Suppressor macrophage (primary cell): Measurements from ENCODE around the gene MDK.

ENCODE experiments used
- DNase-seq, 4 experiments: peaks; one replicate each; pipeline ENCODE4 v3.0.0-alpha.2; 2020 to 2022

Gene MDK

DNA sequence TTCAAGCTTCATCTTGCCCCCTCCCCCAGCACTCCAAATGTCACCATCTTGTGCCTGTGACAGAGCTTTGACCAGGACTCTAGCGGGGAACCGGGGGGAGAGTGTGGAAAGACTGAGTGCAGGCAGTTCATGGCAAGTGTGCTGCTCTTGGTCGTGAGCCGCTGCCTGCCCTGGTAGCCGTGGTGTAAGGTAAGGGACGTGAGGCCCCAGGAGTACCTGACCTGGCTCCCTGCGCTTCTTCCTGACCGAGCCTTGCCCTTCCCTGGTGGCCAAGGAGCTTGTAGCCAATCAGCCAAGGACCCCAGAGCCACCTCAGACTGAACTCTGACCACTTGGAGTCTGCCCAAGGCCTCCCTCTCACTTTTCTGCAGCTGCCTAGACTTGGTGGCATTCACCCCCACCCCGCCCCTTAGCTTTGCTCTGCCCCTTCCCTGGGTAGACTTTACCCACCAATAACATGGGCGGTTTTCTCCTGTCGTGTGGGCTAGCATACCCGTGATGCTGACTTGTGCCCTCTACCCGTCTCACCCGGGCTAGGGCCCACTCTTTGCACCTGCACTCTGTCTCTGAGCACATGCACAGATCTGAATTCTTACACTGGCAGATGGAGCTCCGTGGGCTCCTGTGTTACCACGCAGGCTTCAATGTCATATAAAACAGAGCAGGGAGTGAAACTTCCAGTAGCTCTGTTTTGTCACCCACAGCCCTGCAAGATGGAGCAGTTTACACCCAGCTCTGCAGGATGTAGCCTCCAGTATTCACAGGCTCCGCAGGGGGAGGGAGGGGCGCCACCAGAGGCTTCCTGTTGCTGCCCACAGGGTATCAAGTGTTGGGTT, 32.7 kb upstream of the MDK start:
- DNase-seq: no peak

DNA sequence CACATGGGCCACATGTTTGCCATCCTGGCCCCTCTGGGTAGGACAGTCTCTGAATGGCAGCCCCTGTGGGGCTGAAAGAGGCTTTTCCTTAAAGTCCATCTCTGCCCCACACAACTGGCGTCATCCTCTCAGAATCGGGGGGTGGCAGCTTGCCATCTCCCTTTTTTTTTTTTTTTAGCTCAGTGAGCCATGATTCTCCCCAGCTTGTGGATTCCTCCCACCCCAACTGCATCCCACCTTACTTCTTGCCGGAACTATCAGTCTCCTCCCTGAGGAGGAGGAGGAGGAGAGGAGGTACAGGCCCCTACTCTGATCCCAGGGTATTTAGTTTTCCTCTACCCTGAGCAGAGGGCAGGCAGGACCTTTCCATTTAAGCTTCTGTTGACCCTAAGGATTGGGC, 30.8 kb upstream of the MDK start:
- DNase-seq: no peak

DNA sequence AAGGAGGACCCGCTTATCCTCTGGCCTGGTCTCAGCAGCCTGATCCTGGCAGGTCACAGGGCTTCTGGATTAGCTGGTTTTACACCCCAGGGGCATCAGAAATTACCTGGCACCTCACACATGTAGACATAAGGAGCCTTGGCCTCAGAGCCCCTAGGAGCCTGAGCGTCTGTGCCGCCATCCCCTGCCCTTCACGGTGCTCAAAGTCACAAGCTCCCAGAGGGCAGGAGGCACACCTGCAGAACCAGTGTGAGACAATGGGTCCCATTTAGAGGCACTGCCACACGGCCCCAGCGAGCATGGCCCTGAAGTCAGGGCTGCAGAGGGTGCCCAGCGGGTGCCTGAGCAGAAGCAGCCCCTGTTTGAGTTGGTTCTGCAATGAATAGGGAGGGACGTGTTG, 30.3 kb upstream of the MDK start:
- no peak for DNase-seq

DNA sequence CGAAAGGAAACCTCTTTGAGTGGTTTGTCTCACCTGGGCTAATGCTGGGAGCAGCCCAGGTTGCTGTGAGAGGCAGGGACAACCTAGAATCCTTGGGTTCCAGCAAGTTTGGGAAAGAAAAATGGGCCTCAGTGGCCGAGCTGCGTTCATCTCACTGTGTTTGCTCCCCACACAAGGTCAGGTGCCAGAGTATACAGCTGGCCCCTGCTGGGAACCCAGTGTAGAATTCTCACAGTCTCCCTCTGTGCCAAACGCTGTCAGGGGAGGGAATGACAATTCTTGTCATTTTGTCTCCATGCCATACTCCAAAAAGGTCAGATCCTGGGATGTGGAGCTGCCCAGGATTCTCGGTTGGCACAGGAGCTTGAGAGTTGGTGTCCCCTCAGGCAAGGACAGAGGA, 29.9 kb upstream of the MDK start:
- no peak for DNase-seq

DNA sequence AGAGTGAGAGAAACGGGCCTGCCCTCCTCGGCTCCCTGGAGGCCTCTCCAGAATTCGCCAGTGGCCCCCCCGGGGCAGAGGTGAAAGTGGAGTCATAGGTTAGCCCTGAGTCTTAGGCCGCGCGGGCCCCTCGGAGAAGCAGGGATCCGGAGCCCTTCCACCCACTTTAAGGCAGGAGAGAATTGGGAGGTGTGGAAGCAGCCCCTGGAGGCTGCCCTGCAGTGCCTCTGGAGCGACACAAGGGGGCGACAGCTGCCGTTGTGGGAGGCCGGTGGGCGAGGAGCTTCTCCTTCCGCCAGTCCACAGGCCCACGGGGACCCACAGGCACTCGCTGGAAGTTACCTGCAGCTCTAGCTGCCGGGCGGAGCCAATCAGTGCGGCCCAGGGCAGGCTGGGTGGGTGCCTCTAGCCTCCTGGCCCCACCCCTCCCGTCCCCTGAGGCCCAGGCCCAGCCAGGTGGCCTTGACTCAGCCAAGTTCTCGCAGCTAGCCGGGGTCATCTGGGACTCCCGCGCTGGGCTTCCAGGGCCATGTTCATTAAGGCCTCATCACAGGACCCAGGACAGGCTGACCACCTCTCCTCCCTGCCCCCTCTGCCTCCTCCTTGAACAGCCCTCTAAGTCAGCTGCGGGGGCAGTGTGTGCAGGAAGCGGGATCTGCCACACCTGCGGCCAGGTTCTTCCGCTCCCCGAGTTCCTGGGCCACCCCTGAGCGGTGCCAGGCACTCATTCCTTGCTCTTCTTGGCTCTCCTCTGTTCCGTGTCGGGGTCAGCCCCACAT, 29.2 kb upstream of the MDK start:
- peak; percentile 70 to 83 (median 77) for DNase-seq

DNA sequence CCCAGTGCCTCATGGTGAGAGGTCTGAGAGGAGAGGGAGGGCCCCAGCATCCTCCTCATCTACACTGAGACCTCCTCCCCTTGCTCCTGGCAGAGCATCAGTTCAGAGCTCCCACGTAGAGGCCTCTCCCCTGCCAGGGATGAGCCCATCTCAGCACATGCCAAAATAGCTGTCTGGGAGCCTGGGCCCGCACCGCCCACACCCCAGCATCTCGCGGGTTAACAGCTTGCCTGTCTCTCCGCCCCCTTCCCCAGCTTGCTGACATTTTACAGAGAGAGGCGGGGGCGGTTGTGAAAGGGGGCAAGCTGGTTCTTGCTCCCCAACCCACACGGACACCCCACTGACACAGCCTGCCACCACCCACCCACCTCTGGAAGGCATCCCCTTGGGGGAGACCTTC, 27.8 kb upstream of the MDK start:
- DNase-seq: peak; percentile 51 to 70 (median 68)

DNA sequence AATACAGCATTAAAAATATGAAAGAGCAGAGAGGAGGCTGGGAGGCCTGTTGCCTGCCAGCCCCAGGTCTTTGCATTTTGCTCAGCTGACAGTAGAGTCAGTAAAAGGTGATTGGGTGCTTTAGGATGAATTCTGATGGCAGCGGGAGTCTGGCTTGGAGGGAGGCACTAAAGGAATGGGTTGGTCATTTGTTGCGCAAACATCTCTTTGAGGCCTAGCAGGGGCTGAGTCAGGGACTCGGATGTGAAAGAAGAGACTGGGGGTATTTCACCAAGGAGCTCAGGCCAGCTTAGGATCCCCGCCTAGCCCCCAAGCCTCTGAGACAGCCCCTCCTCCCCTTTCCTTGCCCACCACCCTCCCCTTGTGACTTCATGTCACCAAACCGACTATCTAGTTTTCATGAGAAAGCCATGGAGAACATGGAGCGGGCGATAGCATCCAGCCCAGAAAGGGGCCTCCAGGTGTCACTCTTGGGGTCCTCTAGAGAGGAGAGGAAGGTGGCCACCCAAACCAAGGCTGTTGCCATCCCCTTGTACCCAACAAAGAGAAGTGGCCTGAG, 24.5 kb upstream of the MDK start:
- peak in 3 of 4 experiments; percentile 66 to 79 (median 73) for DNase-seq

DNA sequence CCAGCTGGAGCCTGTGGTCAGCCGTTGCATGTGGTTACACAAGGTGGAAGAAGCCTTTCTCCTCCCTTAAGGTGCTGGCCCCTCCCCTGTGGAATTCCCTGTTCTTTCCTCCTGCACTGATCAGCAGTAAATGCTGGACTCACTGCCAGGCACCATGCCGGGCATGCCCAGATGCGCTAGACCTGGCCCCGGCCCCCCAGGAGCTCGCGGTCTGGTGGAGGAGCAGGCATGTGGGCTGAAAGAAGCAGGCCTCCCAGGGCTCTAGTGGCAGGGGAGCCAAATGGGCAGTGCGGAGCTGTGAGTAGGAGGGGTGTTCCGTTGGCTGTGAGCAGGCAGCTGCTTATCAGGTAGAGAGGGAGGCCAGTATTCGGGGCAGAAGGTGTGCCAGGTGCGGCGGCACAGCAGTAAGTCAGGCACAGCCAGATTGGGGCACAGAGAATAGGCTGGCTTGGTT, 24.0 kb upstream of the MDK start:
- peak in 1 of 4 experiments; percentile 40 for DNase-seq

DNA sequence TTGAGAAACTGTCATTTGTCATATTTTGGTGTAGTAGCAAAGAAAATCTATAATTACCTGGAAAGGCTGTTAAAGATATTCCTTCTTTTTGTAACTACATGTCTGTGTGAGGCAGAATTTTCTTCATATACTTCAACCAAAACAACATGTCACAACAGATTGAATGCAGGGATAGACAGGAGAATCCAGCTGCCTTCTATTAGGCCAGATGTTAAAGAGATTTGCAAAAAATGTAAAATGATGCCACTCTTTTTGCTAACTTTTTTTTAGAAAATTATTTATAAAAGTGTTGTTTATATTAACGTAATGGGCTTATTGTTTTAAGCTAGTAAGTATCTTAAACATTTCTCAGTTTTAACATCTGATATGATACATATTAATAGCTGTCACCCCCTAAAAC, 21.5 kb upstream of the MDK start:
- no peak for DNase-seq

DNA sequence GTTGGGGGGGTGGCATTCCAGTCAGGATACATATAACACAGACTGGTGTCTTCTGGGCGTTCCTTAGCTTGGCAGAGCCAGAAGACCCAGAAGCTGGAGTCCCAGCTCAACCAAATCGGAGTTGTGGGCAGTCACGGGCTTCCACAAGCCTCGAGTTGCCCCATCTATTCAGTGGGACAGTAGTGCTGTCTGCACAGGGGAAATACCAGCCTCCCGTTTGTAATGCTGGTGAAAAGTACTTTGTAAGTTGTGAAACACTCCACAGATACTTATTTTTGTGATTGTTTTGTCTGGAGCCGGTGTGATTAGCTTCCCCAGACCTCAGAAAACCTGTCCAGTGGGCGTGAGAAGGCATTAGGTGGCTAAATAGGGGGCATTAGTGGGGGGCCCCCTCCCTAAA, 20.6 kb upstream of the MDK start:
- peak; percentile 76 to 88 (median 82) for DNase-seq

DNA sequence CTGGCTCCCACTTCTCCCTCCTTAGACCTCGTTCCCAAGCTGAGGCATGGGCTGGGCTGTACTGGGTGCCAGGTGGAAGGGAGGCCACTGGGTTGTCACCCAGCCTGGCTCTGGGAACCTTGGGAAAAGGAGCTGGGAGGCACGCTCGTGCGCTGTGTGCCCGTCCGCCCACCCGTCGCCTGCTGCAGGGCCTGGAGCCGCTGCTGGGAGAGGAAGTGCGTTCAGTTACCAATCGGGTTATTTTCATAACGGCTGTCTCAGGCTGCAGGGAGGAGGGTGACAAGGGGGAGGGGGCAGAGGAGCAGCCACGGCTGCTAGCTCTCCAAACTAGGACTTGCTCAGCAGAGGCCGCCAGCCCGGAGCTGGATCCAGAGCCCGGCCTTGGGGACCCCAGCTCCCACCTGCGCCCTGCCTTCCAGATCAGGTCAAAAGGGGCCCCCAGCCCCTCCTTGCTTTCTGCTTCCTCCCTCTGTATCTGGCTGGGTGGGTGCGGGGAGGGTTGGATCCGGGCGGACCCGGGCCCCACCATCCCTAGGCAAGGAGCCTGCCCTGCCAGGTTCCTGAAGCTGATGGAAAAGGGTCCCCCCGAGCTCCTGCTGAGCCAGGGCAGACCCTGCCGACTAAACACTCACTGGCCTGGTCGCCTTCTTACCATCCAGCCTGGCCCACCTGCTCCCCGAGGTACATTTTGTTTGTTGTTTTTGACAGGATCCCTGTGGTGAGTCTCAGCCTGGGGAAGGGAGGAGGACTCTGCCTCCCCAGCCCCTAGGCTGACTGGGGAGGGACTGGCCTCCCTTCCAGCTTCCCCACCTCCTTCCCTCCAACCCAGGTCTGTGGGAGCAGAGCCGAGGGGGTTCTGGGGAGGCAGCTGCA, 19.9 kb upstream of the MDK start:
- peak; percentile 89 to 95 (median 95) for DNase-seq

DNA sequence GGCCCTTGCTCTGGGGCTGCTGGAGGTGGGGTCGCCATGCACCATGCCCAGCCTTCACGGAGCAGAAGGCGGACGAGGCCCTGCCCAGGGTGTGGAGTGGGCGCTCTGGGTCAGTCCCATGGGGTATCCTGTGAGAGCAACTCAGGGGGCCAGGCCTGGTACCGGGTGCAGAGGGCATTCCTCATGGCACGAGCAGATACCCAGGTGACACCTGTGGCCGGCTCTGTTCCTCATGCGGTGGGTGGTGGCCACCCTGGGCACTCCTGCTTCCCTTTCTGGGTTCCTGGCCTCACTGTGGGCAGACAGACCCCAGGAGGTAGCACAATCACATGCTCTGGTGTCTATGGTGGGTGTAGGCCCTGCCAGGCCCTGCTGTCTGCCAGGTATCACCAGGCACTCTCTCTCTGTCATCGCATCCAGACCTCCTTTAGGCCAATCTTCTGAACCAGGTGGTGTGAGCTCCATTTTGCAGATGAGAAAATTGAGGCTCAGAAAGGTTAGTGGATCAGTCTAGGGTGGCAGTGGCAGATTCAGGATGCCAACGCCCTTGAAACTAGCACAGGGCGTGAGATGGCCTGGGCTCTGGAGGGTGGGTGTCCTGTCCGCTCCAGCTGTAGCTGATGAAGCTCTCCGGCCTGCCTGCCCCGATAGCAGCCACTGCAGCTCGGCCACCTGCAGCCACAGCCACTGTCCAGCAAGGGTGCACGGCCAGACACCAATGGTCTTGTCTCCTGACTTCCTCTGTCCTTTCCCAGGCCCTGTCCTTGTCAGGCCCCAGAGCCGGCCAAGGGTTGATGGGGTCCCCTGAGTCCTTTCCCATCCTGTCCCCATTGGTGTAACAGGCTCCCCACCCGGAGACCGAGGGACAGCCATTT, 19.1 kb upstream of the MDK start:
- DNase-seq: peak in 1 of 4 experiments; percentile 54

DNA sequence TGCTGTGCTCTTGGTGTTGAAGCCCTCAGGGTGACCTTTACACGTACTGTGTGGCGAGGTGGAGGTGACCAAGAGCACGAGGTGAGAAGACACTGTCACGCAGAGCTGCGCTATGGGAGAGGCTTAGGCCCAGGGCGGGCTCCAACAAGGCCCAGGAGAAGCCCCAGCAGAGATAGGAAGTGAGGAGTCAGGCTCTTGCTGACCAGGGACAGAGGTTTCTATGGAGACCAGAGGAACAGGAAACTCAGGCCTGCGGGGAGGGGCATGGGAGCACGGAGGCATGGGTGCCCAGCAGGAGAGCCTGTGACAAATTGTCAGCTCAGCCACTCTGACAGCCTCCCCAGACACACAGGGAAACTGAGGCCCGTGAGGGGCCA, 18.4 kb upstream of the MDK start:
- peak; percentile 91 to 97 (median 95) for DNase-seq

DNA sequence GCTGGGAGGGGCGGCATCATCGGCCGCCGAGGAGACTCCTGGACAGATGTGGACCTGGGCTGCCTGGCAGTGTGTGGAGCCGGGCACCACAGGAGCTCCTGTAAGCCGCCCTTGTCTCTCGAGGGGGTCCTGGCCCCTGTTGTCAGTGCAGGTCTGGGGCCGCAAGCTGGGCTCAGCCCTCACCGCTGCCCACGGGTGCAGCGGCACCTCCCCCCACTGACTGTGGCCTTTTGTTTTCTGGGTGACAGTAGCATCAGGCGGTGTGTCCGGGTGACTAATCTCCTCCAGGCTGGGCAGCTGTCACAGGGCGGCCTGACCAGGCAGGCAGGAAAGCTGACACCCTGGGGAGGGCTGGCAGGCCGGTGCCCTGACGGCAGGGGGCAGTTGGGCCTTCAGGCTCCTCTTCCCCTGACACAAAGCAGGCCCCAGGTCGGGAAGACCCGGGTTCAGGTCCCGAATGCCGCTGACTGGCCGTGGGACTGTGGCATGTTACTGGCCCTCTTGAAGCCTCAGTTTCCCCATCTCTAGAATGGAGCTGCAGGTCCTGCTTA, 17.9 kb upstream of the MDK start:
- DNase-seq: peak; percentile 86 to 94 (median 92)

DNA sequence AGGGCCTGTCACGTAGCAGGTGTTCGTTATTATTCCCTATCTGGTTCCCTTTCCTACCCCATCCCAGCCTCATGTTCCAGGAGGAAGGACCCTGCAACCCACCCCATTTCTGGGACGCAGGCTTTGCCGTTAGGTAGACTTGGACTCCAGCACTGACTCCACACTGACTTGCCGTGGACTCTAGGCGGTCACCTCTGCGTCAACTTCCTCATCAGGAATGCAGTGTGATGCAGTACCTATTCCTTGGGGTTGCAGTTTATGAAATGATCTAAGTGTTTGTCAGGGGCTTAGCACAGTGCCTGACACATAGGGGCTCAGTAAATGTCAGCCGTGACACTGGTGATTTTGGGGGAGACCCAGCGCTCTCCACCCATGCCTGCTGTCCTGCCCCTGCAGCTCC, 17.4 kb upstream of the MDK start:
- peak; percentile 46 to 64 (median 54) for DNase-seq

DNA sequence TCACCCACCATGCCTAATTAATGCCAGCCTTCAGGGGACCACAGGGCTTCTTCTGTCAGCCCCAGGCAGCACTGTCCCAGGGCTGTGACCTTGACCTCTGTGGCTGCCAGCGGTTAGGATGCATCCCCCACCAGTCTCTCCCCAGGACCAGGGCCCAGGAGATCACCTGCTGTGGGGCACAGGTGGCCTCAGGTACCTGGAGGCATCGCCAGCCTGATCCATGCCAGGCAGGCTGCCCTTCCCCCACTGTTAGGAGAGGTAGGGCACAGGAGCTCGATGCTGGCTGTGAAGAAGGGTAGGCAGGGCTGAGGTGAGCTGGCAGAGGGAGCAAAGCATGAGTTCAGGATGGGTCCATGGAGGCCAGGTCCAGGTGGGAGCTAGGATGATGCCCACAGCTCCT, 16.7 kb upstream of the MDK start:
- no peak for DNase-seq

DNA sequence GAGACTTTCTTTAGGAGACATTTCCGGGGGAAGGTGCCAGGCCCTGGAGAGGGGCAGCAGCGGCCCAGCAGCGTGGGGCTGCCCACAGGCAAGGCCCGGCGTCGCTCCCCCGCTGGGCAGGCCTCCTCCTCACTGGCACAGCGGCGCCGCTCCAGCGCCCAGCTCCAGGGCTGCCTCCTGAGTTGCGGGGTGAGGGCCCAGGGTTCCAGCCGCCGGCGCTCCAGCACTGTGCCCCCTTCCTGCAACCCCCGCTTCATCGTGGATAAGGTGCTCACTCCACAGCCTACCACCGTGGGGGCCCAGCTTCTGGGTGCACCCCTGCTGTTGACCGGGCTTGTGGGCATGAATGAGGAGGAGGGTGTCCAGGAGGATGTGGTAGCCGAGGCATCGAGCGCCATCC, 15.2 kb upstream of the MDK start:
- DNase-seq: no peak

DNA sequence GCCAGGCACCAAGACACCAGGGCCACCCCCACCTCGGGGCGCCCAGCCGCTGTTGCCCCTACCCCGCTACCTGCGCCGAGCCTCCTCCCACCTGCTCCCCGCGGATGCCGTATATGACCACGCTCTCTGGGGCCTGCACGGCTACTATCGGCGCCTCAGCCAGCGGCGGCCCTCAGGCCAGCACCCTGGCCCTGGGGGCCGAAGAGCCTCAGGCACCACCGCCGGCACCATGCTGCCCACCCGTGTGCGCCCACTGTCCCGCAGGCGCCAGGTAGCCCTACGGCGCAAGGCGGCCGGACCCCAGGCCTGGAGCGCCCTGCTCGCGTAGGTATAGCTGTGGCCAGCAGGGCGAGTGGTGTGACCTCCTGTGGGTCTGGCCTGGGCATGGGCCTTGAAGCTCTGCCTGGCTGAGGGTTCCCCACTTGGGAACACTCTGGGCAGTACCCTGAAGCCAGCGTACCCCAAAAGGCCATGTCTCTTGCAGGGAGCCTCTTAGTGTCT, 14.8 kb upstream of the MDK start:
- DNase-seq: no peak

DNA sequence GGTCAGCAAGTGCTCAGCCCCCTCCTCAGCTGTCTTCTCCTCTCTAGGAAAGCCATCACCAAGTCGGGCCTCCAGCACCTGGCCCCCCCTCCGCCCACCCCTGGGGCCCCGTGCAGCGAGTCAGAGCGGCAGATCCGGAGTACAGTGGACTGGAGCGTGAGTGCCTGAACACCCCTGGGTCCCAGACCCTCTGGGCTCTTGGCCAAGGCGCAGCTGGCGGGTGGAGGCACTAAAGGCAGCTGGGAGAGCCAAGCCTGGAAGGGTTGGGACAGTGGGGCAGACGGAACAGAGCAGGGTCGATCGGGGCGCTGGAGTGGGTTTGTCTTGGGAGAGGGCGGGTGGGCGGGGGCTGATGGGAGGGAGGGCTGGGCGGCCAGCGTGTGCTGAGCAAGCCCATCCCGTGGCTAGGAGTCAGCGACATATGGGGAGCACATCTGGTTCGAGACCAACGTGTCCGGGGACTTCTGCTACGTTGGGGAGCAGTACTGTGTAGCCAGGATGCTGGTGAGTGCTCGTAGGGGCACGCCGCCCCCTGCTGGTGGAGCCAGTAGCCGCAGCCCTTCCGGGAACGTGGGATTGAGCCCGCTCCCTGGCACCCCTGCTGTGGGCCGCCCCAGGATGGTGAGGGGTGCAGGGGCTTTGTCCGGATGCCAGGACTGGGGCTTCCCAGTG, 14.1 kb upstream of the MDK start:
- DNase-seq: peak; percentile 75 to 87 (median 78)

DNA sequence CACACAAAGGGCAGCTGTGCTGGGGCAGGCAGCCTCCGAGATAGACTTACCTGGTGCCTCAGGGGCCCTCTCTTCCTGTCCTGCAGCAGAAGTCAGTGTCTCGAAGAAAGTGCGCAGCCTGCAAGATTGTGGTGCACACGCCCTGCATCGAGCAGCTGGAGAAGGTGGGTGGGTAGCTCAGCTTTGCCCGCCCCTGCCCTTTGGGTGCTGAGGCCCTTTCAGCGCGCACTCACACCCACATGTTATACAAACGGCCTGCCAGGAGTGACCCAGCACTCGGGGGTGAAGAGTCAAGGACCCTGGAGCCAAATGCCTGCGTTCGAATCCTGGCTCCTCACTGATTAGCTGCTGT, 13.6 kb upstream of the MDK start:
- DNase-seq: no peak
